Measurements from ENCODE around the gene UROS.

DNA sequence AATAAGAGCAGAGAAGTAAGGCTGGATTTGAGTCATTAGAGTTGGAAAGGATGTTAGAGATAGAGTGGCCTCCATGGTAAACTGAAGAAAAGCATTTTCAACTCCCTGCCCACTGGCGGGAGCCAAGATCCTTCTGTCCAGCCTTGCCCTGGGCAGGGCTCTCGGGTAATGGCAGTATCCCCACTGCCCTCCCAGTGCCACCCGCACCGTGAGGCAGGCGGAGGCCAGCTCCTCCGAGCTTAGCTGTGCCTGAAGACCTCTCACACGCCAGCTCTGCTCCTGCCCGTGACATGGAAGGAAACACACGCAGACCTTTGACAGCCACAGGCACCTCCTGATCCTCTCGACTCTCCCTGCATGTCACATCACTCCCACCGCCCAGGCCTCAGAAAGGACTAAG lies 22.6 kb upstream of the UROS start:
- TF ChIP-seq, protein P1, sequence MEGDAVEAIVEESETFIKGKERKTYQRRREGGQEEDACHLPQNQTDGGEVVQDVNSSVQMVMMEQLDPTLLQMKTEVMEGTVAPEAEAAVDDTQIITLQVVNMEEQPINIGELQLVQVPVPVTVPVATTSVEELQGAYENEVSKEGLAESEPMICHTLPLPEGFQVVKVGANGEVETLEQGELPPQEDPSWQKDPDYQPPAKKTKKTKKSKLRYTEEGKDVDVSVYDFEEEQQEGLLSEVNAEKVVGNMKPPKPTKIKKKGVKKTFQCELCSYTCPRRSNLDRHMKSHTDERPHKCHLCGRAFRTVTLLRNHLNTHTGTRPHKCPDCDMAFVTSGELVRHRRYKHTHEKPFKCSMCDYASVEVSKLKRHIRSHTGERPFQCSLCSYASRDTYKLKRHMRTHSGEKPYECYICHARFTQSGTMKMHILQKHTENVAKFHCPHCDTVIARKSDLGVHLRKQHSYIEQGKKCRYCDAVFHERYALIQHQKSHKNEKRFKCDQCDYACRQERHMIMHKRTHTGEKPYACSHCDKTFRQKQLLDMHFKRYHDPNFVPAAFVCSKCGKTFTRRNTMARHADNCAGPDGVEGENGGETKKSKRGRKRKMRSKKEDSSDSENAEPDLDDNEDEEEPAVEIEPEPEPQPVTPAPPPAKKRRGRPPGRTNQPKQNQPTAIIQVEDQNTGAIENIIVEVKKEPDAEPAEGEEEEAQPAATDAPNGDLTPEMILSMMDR (conservative IDR thresholded peaks at IDR 0.05; ENCODE audit: low read depth, low read length) = no peak
- TF ChIP-seq POLR2A (IDR thresholded peaks at IDR 0.05; ENCODE audit: low read depth, low read length) = no peak
- no peak for TF ChIP-seq CEBPB (IDR thresholded peaks at IDR 0.05; ENCODE audit: low read depth, low read length)
- TF ChIP-seq FOS (IDR thresholded peaks at IDR 0.05; ENCODE audit: low read depth, low read length) = no peak
- TF ChIP-seq USF2 (IDR thresholded peaks at IDR 0.05; ENCODE audit: low read depth, low read length) = no peak
- TF ChIP-seq RCOR1 (IDR thresholded peaks at IDR 0.05; ENCODE audit: insufficient replicate concordance, low read length) = no peak
- no peak for TF ChIP-seq CHD1 (IDR thresholded peaks at IDR 0.05; ENCODE audit: low read depth, low read length)
- TF ChIP-seq MAZ (IDR thresholded peaks at IDR 0.05; ENCODE audit: borderline replicate concordance, low read depth, low read length) = no peak
- TF ChIP-seq RAD21 (IDR thresholded peaks at IDR 0.05; ENCODE audit: low read length) = no peak
- TF ChIP-seq RFX5 (IDR thresholded peaks at IDR 0.05; ENCODE audit: low read depth, low read length) = no peak
- TF ChIP-seq, protein P2, sequence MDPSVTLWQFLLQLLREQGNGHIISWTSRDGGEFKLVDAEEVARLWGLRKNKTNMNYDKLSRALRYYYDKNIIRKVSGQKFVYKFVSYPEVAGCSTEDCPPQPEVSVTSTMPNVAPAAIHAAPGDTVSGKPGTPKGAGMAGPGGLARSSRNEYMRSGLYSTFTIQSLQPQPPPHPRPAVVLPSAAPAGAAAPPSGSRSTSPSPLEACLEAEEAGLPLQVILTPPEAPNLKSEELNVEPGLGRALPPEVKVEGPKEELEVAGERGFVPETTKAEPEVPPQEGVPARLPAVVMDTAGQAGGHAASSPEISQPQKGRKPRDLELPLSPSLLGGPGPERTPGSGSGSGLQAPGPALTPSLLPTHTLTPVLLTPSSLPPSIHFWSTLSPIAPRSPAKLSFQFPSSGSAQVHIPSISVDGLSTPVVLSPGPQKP (IDR thresholded peaks at IDR 0.05; ENCODE audit: borderline replicate concordance, low read depth, low read length) = no peak
- TF ChIP-seq MXI1 (IDR thresholded peaks at IDR 0.05; ENCODE audit: borderline replicate concordance, low read depth, low read length) = no peak
- no peak for TF ChIP-seq SMC3 (IDR thresholded peaks at IDR 0.05; ENCODE audit: low read depth, low read length)
- no peak for TF ChIP-seq BHLHE40 (IDR thresholded peaks at IDR 0.05; ENCODE audit: low read depth, low read length)

Data from IMR-90 (cell line).